Activated T-helper 17 cell treated with anti-CD3 and anti-CD28 coated beads, Interleukin-2, amount 50 U/mL, for 72 hours (primary cell): Measurements from ENCODE around the gene WDR1. TPM values are rescaled to one million over a fixed set of nuclear protein-coding genes. Genes with fewer than 3 reads are reported as not detected.
A peak's percentile ranks its signal among the peaks of the same experiment; 100 is the strongest.

ENCODE experiments used
- ATAC-seq: fragments of 150-1000 bp; cut with Tn5 transposase; replicated peaks from 2 replicates; pipeline ENCODE4 v1.10.0; 2021; ENCODE audit warnings: mild to moderate bottlenecking, moderate library complexity
- H3K27ac Mint-ChIP-seq: one replicate; pipeline ENCODE4 v1.8.0; 2022; ENCODE audit warnings: mixed read lengths
- H3K27me3 Mint-ChIP-seq: one replicate; pipeline ENCODE4 v1.8.0; 2022; ENCODE audit warnings: mixed read lengths
- H3K36me3 Mint-ChIP-seq: one replicate; pipeline ENCODE4 v1.8.0; 2022; ENCODE audit warnings: low read depth, mild to moderate bottlenecking, mixed read lengths
- H3K4me1 Mint-ChIP-seq: one replicate; pipeline ENCODE4 v1.8.0; 2022; ENCODE audit warnings: mixed read lengths
- H3K4me3 Mint-ChIP-seq: one replicate; pipeline ENCODE4 v1.8.0; 2022; ENCODE audit warnings: mild to moderate bottlenecking, mixed read lengths
- H3K9me3 Mint-ChIP-seq: one replicate; pipeline ENCODE4 v1.8.0; 2022; ENCODE audit warnings: mixed read lengths
- total RNA-seq, 2 donors: library from RNA; stranded (reverse); gene quantifications; one replicate each; pipeline ENCODE4 v1.2.3, GENCODE V29; 2022

Gene WDR1
- total RNA-seq, 2 donors from 2014 or later, result 401 to 630 TPM

DNA sequence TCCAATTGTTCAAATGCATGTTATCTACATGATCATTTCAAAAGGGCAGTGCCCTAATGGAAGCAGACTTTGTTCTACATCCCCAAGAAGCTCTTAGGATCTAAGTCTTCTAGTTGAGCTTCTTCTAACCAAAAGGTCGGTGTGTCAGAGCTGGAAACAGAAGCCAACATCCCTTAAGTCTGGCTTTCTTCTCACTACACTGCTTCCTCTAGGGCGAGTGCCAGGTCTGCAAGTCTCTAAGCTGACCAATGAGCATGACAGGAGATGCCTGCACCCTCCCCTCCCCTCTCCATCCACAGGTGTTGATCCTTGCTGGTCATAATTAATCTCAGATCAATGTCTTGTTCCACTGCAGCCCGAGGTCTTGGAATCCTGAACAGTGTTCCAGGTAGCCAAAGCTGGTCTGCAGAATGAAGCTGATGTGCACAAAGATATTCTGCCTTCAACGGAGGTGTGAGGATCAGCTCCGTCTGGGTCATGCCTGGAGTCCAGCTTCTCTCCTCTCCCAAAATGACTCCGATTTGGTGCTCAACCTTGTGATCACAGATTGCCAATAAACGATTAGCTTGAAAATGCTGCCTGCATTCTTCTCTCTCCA lies 44.1 kb downstream of the WDR1 start:
- ATAC-seq, result no peak
- Mint-ChIP-seq H3K27ac (peak overlapping the region; percentile 61), H3K27me3 (no peaks in the 10 kb centered on the region), H3K36me3 (peaks cover 94% of the 10 kb centered on the region), H3K4me1 (no peaks in the 10 kb centered on the region), H3K4me3 (no peak overlapping the region), H3K9me3 (no peaks in the 10 kb centered on the region)

DNA sequence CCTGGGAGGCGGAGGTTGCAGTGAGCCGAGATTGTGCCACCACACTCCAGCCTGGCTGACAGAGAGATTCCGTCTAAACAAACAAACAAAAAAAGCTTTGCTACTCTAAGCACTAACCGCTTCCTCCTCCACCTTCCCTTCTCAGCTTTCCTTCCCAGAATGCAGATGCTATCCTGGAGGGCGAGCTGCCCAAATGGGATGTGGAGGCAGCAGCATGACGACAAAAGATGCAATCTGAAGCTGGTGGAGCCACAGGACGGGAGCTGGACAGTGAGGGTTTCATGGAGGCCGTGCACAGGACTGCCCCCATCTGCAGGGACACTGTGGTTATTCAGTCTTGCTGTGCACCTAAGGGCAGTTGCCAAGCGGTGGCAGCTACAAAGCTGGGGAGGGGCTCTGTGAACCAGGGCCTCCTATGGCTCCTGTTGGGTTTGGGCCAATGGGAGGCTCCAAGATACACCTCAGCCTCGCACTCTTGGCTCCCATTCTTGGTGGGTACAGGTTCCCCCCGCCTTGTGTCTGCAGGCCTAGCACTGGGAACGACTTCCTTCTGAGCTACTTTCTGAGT lies 47.4 kb downstream of the WDR1 start:
- Mint-ChIP-seq H3K27me3 (no peaks in the 10 kb centered on the region), H3K36me3 (peaks cover 94% of the 10 kb centered on the region), H3K4me3 (no peak overlapping the region), H3K27ac (no peak overlapping the region), H3K4me1 (no peaks in the 10 kb centered on the region), H3K9me3 (no peaks in the 10 kb centered on the region)
- no peak for ATAC-seq

DNA sequence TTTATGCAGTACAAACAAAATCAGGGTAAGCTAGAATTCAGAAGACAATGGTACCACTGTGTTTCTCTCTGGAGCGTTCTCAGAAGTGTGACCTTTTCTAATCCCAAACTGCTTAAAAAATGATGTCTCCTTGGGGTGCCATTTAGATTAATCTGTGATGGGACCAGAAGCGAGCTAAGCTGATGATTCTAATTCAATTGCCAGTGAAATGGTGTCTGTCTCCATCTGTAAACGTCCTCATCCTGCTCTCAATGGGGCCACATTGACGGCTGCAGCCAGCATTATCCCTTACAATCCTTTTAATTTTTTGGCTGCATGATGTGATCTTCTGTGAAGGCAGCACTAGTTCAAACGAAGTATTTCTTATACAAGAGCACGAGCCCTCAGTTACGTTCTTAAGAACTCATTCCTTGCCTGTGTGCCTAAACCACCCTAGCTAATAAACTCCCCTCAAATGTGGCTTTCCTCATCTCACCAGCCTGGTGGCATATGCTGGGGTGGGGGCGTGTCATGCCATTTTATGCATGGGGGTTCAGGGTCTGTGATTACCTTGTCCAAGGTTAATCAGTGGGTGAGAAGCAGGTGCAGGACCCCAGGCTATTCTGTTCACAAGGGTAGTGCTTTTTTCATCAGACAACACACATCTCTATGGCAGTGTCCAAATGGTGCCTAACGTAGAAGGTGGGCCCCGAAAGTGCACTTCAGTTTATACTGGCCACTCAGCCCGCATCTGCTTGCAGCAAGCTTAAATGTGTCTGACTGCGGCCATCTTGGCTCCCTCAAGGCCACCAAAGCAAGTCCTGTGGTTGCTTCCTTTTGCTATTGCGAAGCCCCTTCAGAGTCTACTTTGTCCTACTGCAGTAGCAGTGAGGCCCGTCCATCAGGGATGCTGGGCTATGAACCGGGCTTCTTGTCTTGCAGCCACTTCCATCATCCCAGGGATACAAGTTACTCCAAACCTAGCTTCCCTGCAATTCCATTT lies 49.6 kb downstream of the WDR1 start:
- ATAC-seq, result no peak
- peak overlapping the region; percentile 62 for H3K27ac Mint-ChIP-seq
- H3K4me3 Mint-ChIP-seq, result no peak overlapping the region

DNA sequence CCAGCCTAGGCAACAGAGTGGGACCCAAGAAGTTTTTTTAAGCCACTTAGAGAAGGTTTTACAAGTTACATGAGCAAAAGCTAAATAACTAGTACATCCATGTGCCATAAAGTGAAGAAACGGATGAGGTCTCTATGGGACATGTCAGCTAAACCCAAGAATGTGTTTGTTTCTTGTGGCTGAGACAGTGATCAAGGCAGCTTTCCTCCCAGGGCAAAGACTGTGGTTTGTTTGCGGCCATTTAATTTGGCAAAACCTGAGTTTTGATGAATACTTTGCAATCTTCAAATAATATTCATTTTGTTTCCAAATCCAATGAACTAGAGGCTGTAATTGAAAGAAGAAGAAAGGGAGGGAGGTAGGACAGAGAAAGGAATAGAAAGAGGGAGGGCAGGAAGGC lies 50.4 kb downstream of the WDR1 start:
- Mint-ChIP-seq H3K27me3 (no peaks in the 10 kb centered on the region), H3K9me3 (no peaks in the 10 kb centered on the region), H3K4me1 (no peaks in the 10 kb centered on the region), H3K4me3 (no peak overlapping the region), H3K36me3 (peaks cover 86% of the 10 kb centered on the region), H3K27ac (peak overlapping the region; percentile 73)
- ATAC-seq, result no peak

More for the DNA sequence above, 49.6 kb downstream of the WDR1 start:
- Mint-ChIP-seq H3K4me1 (no peaks in the 10 kb centered on the region), H3K36me3 (peaks cover 88% of the 10 kb centered on the region), H3K27me3 (no peaks in the 10 kb centered on the region), H3K9me3 (no peaks in the 10 kb centered on the region)

DNA sequence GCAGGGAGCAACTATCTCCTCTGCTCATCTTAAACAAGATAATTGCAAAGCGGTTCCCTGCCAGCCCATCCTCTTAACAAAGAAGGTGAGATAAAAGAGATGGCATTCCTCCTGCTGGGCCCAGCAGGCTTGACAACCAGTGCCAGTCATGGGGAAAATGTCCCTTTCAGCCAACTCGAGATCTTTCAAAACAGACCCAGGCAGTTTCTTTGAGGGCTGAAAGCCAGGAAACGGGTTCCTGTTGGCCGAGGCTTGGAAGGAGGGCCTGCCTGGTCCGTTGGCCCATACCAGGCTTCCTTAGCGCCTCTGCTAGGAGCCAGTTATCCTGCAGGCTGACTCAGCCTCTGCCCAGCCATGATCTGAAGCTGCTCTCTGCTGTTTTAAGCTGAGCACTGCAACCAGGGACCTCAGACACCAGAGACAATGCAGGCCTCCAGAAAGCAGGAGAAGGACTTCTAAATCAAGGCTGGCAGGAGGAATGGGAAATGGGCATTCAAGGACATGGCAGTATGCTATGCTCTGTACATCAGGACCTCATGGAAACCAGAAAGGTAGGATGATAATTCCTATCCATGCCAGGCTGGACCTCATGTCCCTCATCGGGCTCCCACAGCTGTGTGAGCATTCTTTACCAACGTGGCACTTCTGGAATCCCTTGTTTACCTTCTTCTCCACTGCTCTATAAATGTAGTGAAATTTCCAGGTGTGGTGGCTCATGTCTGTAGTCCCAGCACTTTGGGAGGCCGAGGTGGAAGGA lies 52.9 kb downstream of the WDR1 start:
- Mint-ChIP-seq H3K4me1 (no peaks in the 10 kb centered on the region), H3K27me3 (no peaks in the 10 kb centered on the region), H3K27ac (no peak overlapping the region), H3K36me3 (peaks cover 70% of the 10 kb centered on the region), H3K4me3 (no peak overlapping the region), H3K9me3 (no peaks in the 10 kb centered on the region)
- no peak for ATAC-seq

DNA sequence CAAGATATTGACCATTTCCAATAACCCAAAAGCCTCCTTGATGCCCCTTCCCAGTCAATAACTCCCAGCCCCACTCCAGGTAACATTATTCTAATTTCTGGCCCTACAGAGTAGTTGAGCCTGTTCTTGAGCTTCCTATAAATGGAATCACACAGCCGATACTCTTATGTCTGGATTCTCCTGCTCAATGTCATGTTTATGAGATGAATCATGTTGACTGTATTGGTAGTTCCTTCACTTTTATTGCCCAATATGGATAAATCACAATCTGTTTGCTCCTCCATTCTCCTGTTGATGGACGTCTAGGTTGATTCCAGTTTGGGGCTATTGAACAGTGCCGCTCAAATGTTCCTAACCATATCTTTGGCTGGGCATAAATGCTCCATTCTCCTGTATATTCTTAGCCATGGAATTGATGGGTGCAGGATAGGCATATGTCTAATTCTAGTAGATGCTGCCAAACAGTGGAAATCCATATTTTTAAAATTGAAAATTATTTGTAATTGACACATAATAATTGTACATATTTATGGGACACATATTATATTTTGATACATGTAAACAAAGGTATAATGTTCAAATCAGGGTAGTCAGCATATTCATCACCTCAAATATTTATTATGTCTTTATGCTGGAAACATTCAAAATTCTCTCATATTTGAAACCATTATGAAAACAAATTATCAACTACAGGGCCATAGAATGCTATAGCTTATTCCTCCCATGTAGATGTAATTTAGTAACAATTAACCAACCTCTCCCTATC lies 54.8 kb downstream of the WDR1 start:
- Mint-ChIP-seq H3K4me1 (no peaks in the 10 kb centered on the region), H3K4me3 (no peak overlapping the region), H3K27me3 (no peaks in the 10 kb centered on the region), H3K36me3 (peaks cover 55% of the 10 kb centered on the region), H3K9me3 (no peaks in the 10 kb centered on the region), H3K27ac (no peak overlapping the region)
- ATAC-seq, result no peak

DNA sequence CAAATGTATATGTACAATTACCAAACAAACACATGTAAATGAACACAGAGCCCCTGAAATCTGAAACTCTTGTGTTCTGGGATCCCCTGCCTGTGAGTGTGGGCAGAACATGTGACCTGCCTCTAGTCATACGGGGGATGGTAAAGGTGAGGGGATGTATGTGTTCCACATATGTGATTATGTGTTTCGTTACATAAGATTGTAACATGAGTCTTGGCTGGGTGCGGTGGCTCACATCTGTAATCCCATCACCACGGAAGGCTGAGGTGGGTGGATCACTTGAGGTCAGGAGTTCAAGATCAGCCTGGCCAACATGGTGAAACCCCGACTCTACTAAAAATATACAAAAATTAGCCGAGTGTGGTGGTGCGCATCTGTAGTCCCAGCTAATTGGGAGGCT lies 58.2 kb downstream of the WDR1 start:
- Mint-ChIP-seq H3K9me3 (no peaks in the 10 kb centered on the region), H3K27ac (no peak overlapping the region), H3K36me3 (peaks cover 21% of the 10 kb centered on the region), H3K4me3 (no peak overlapping the region), H3K27me3 (no peaks in the 10 kb centered on the region), H3K4me1 (no peaks in the 10 kb centered on the region)
- no peak for ATAC-seq

DNA sequence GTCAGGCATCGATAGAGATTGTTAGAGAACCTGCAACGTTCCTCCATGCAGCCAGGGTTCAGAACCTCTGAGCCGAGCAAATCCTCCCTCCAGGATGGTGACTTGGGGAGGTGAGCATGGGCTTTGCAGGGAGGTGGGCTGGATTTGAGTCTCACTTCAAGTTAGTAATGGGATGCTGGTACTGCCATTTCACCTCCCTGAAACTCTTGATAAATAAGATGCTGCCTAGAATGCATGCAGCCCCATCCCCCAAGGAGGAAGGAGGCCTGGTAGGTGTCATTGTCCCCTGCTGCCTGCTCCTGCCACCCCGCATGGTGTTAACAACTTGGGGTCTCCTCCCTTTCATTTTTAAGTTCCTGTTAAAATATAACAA lies 59.6 kb downstream of the WDR1 start:
- peaks cover 3% of the 10 kb centered on the region for H3K4me1 Mint-ChIP-seq
- H3K9me3 Mint-ChIP-seq, result no peaks in the 10 kb centered on the region
- no peak for ATAC-seq
- H3K36me3 Mint-ChIP-seq, result peaks cover 13% of the 10 kb centered on the region
- no peak overlapping the region for H3K27ac Mint-ChIP-seq
- H3K27me3 Mint-ChIP-seq, result no peaks in the 10 kb centered on the region
- no peak overlapping the region for H3K4me3 Mint-ChIP-seq

DNA sequence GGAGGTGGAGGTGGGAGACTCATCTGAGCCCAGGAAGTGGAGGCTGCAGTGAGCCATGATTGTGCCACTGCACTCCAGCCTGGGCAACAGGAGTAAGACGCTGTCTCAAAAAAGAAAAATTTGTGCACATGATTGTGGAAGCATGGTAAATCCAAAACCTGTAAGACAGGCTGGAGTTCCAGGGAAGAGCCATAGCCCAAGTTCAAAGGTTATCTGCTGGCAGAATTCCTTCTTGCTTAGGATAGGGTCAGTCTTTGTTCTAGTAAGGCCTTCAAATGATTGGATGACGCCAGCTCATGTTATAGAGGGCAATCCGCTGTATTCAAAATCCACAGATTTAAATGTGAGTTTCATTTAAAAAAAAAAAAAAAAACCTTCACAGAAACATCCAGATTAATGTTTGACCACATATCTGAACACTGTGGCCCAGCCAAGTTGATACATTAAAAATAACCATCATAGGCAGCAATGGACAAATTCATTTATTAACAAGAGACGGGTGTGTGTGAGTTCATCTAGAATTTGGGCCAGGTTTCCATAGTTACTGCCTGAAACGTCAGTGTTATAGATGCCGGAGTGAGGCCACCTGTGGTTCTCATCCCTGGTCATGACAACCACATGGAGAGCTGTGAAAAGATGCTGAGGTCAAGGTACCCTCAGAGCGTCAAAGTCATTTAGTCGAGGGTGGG lies 60.1 kb downstream of the WDR1 start:
- no peak for ATAC-seq
- Mint-ChIP-seq H3K4me3 (no peak overlapping the region), H3K9me3 (no peaks in the 10 kb centered on the region), H3K36me3 (peaks cover 11% of the 10 kb centered on the region), H3K27ac (no peak overlapping the region), H3K4me1 (peaks cover 3% of the 10 kb centered on the region), H3K27me3 (no peaks in the 10 kb centered on the region)

DNA sequence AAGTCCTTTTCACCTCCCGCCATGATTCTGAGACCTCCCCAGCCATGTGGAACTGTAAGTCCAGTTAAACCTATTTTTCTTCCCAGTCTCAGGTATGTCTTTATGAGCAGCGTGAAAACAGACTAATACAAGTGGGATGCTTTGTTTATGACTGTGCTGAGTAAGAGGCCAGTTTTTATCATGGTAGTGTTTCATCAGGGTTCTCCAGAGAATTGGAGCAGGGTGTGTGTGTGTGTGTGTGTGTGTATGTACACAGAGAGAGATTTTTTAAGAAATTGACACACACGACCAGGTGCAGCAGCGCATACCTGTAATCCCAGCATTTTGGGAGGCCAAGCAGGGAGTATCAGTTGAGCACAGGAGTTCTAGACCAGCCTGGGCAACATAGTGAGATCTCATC lies 60.7 kb downstream of the WDR1 start:
- Mint-ChIP-seq H3K27ac (no peak overlapping the region), H3K27me3 (no peaks in the 10 kb centered on the region), H3K9me3 (no peaks in the 10 kb centered on the region), H3K4me3 (no peak overlapping the region), H3K4me1 (peaks cover 3% of the 10 kb centered on the region), H3K36me3 (peaks cover 7% of the 10 kb centered on the region)
- no peak for ATAC-seq

DNA sequence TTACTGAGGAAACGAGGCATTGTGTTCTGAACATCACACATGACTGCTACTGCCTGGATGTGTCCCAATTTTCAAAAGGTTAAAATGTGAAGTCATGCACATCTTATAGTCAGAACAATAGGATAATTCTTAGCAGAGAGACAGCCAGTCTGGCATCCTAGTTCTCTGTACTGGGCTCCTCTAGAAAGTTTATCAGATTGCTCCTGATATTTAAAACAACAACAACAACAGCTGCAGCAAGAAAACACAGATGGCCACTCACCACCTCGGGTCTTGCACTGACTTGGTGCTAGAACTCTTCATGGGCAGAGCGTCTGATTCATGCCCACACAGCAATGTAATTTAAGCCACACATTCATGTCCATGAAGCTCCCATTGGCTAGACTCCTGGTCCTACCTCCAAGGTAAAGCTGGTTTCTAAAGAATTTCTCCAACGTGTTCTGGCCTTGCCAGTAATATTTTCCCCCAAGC lies 62.0 kb downstream of the WDR1 start:
- no peak for ATAC-seq
- Mint-ChIP-seq H3K36me3 (peaks cover 7% of the 10 kb centered on the region), H3K27ac (no peak overlapping the region), H3K27me3 (no peaks in the 10 kb centered on the region), H3K4me3 (no peak overlapping the region), H3K4me1 (peaks cover 3% of the 10 kb centered on the region), H3K9me3 (no peaks in the 10 kb centered on the region)

DNA sequence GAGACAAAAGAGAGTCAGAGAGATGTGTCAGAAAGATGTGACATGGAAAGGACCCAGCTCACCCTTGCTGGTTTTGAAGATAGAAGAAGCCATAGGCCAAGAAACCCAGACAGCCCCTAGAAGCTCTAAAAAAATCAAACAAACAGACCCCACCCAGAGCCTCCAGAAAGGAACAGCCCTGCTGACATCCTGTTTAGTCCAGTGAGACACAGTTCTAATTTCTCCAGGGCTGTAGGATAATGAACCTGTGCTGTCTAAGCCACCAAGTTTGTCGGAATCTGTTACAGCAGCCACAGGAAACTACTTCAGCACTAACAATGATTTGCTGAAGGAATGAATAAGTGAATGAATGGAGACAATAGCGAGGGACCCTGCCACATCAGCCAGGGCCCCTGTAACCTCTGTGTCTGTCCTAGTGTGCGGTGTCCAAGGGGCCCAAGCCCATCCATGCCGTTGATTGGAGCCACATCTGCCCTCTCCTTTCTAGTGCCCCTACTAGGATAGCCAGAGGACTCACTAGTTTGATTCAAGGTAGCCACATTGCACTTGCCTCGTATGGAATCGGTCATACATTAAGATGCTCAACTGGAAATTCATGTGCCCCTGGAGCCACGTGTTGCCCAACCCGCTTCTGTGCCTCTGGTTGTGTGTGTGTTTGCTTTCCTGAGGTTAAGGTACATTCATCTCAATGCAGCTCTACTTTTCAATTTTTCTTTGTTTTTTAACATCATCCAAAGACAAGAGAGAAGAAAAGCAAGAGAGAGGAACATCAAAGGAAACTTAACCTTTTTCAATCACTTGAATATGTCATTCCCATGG lies 62.8 kb downstream of the WDR1 start:
- H3K4me1 Mint-ChIP-seq, result peaks cover 3% of the 10 kb centered on the region
- no peak overlapping the region for H3K4me3 Mint-ChIP-seq
- H3K27ac Mint-ChIP-seq, result no peak overlapping the region
- no peak for ATAC-seq
- peaks cover 5% of the 10 kb centered on the region for H3K36me3 Mint-ChIP-seq
- no peaks in the 10 kb centered on the region for H3K27me3 Mint-ChIP-seq
- no peaks in the 10 kb centered on the region for H3K9me3 Mint-ChIP-seq
